GM19397 (cell line): ENCODE results near the gene MED27.

ENCODE experiments used
- ATAC-seq: cut with Tn5 transposase; IDR thresholded peaks from one replicate; pipeline ENCODE4 v1.9.1; 2021; ENCODE audit warnings: mild to moderate bottlenecking, moderate library complexity; ENCODE audit not compliant: unreplicated experiment

The MED27 gene

GRCh38 chr9:131817073-131817472, 262.6 kb downstream of the MED27 start:
- ATAC-seq = no peak

GRCh38 chr9:131815970-131816873, 263.4 kb downstream of the MED27 start:
- ATAC-seq = no peak

GRCh38 chr9:131814707-131815106, 265.0 kb downstream of the MED27 start:
- no peak for ATAC-seq

- no peak for ATAC-seq
Observed at GRCh38 chr9:131813116-131813515, 266.6 kb downstream of the MED27 start.

GRCh38 chr9:131812116-131812790, 267.4 kb downstream of the MED27 start:
- no peak for ATAC-seq

GRCh38 chr9:131811405-131811804, 268.3 kb downstream of the MED27 start:
- no peak for ATAC-seq

GRCh38 chr9:131810351-131811170, 269.1 kb downstream of the MED27 start:
- no peak for ATAC-seq
